Stimulated activated CD4-positive, alpha-beta T cell treated with anti-CD3 and anti-CD28 coated beads, TNF-alpha, amount 100 ng/mL, for 24 hours (primary cell): ENCODE results near the gene FLG2.

Experiments used
- DNase-seq, 3 experiments: peaks; one replicate each; pipeline ENCODE4 v3.0.0-alpha.2; 2020; ENCODE audit warnings: low read depth in 3 of 3

FLG2 gene

GRCh38 chr1:152359906-152360305 is at the start of gene FLG2:
Gene FLG2 (minus strand): TSS chr1:152360006. CDS start chr1:152358884, 1,122 bp downstream.
- DNase-seq: no peak

- DNase-seq: no peak
Observed at GRCh38 chr1:152408664-152409063, 48.9 kb upstream of the FLG2 start.

GRCh38 chr1:152398812-152399698 is 39.2 kb upstream of the FLG2 start:
- DNase-seq: peak in 1 of 3 experiments; percentile 2

GRCh38 chr1:152397474-152397873 is 37.7 kb upstream of the FLG2 start:
- no peak for DNase-seq

GRCh38 chr1:152394151-152394550 is 34.3 kb upstream of the FLG2 start:
- no peak for DNase-seq

- DNase-seq: no peak
Observed at GRCh38 chr1:152392909-152393308, 33.1 kb upstream of the FLG2 start.

GRCh38 chr1:152388889-152389288 is 29.1 kb upstream of the FLG2 start:
- no peak for DNase-seq

- DNase-seq: no peak
Observed at GRCh38 chr1:152386940-152387339, 27.1 kb upstream of the FLG2 start.

GRCh38 chr1:152380932-152381331 is 21.1 kb upstream of the FLG2 start:
- no peak for DNase-seq

- no peak for DNase-seq
Observed at GRCh38 chr1:152374451-152374850, 14.6 kb upstream of the FLG2 start.

- DNase-seq: no peak
Observed at GRCh38 chr1:152372672-152373071, 12.9 kb upstream of the FLG2 start.

- DNase-seq: no peak
Observed at GRCh38 chr1:152367436-152367835, 7.6 kb upstream of the FLG2 start.

GRCh38 chr1:152356736-152357135 is 3.1 kb downstream of the FLG2 start:
- no peak for DNase-seq

GRCh38 chr1:152349611-152350010 is 10.2 kb downstream of the FLG2 start:
- no peak for DNase-seq

GRCh38 chr1:152348447-152348846 is 11.4 kb downstream of the FLG2 start:
- no peak for DNase-seq

GRCh38 chr1:152347116-152347728 is 12.6 kb downstream of the FLG2 start:
- DNase-seq: peak in 2 of 3 experiments; percentile 16 to 56

- no peak for DNase-seq
Observed at GRCh38 chr1:152344438-152344837, 15.4 kb downstream of the FLG2 start.

- no peak for DNase-seq
Observed at GRCh38 chr1:152343006-152343405, 16.8 kb downstream of the FLG2 start.

GRCh38 chr1:152335399-152335798 is 24.4 kb downstream of the FLG2 start:
- DNase-seq: no peak

- DNase-seq: no peak
Observed at GRCh38 chr1:152328801-152329391, 30.9 kb downstream of the FLG2 start.

- no peak for DNase-seq
Observed at GRCh38 chr1:152325111-152325510, 34.7 kb downstream of the FLG2 start, which contains the start of gene FLG. Gene FLG (minus strand): TSS chr1:152325239. CDS start chr1:152315456, 9,783 bp downstream.

- DNase-seq: no peak
Observed at GRCh38 chr1:152313970-152314369, 45.8 kb downstream of the FLG2 start.
